HEK293 (cell line): Measurements from ENCODE around the gene ARMC3.

Experiments used
- CTCF ChIA-PET: fragments of 350-600 bp; formaldehyde crosslinking; extraction: SDS; loops from one replicate; lab custom pipeline; 2021; ENCODE audit warnings: antibody characterized with exemption; lab: Yijun Ruan, JAX
- POLR2A ChIA-PET: fragments of 300-600 bp; formaldehyde crosslinking; extraction: SDS; loops from one replicate; lab custom pipeline; 2020; ENCODE audit warnings: antibody characterized with exemption, inconsistent platforms; lab: Yijun Ruan, JAX
- H3K27ac ChIP-seq: fragments of 200-500 bp; sonication (Bioruptor generic); 2 replicates; pipeline ENCODE4 v1.5.1; 2014; ENCODE audit warnings: low read depth, low read length, control low read depth, inconsistent platforms; ENCODE audit errors: extremely low read depth
- H3K36me3 ChIP-seq, 2 experiments: fragments of 200-500 bp in 1 of 2; sonication (Bioruptor generic) in 1 of 2; 1 replicate in 1 of 2; 2 replicates in 1 of 2; pipeline ENCODE4 v1.5.1; 2014 to 2017; ENCODE audit warnings: inconsistent platforms in 2 of 2, low read length in 2 of 2; ENCODE audit not compliant: control insufficient read depth in 2 of 2, insufficient read depth in 1 of 2
- H3K4me1 ChIP-seq: fragments of 200-500 bp; sonication (Bioruptor generic); 2 replicates; pipeline ENCODE4 v1.5.1; 2014; ENCODE audit warnings: mild to moderate bottlenecking, low read length, inconsistent platforms; ENCODE audit not compliant: control insufficient read depth, insufficient read depth
- H3K4me3 ChIP-seq: 2 replicates; pipeline ENCODE4 v1.5.1; 2011; ENCODE audit warnings: low read depth, mild to moderate bottlenecking, control low read depth, low read length, moderate library complexity
- H3K9me3 ChIP-seq: fragments of 200-500 bp; sonication (Bioruptor generic); 2 replicates; pipeline ENCODE4 v1.5.1; 2014; ENCODE audit warnings: low read depth, low read length, inconsistent platforms; ENCODE audit not compliant: control insufficient read depth, insufficient read depth
- GLIS2 ChIP-seq: fragments of 450-650 bp; formaldehyde crosslinking; IDR thresholded peaks from 2 replicates; pipeline ENCODE4 v1.5.1; 2016; ENCODE audit warnings: missing biosample characterization, missing genetic modification characterization
- KLF10 ChIP-seq: fragments of 450-650 bp; IDR thresholded peaks from 2 replicates; pipeline ENCODE4 v1.5.1; 2018; ENCODE audit warnings: missing biosample characterization, mild to moderate bottlenecking, missing genetic modification characterization
- MEIS1 ChIP-seq: sonication (generic); formaldehyde crosslinking; IDR thresholded peaks from 2 replicates; pipeline ENCODE4 v1.8.1; 2022; ENCODE audit warnings: missing genetic modification reagents, mild to moderate bottlenecking, borderline replicate concordance
- OVOL3 ChIP-seq: fragments of 450-650 bp; formaldehyde crosslinking; IDR thresholded peaks from 2 replicates; pipeline ENCODE4 v1.5.1; 2016; ENCODE audit warnings: missing biosample characterization, missing genetic modification characterization
- SCRT2 ChIP-seq: fragments of 450-650 bp; formaldehyde crosslinking; IDR thresholded peaks from 2 replicates; pipeline ENCODE4 v1.5.1; 2016; ENCODE audit warnings: missing biosample characterization, missing genetic modification characterization
- SP7 ChIP-seq: fragments of 450-650 bp; formaldehyde crosslinking; IDR thresholded peaks from 2 replicates; pipeline ENCODE4 v1.5.1; 2016; ENCODE audit warnings: missing biosample characterization, missing genetic modification characterization
- ZFP3 ChIP-seq: fragments of 450-650 bp; formaldehyde crosslinking; IDR thresholded peaks from 2 replicates; pipeline ENCODE4 v1.5.1; 2016; ENCODE audit warnings: low read depth, missing biosample characterization, missing genetic modification characterization
- ZNF140 ChIP-seq: fragments of 450-650 bp; formaldehyde crosslinking; IDR thresholded peaks from 2 replicates; pipeline ENCODE4 v1.5.1; 2016; ENCODE audit warnings: missing biosample characterization, missing genetic modification characterization
- ZNF184 ChIP-seq: fragments of 450-650 bp; IDR thresholded peaks from 2 replicates; pipeline ENCODE4 v1.5.1; 2018; ENCODE audit warnings: missing biosample characterization, mild to moderate bottlenecking, missing genetic modification characterization
- ZNF211 ChIP-seq: fragments of 450-650 bp; formaldehyde crosslinking; IDR thresholded peaks from 2 replicates; pipeline ENCODE4 v1.5.1; 2016; ENCODE audit warnings: low read depth, missing biosample characterization, missing genetic modification characterization
- ZNF416 ChIP-seq: fragments of 450-650 bp; formaldehyde crosslinking; IDR thresholded peaks from 2 replicates; pipeline ENCODE4 v1.5.1; 2016; ENCODE audit warnings: missing biosample characterization, missing genetic modification characterization
- ZNF521 ChIP-seq: fragments of 450-650 bp; formaldehyde crosslinking; IDR thresholded peaks from 2 replicates; pipeline ENCODE4 v1.5.1; 2017; ENCODE audit warnings: missing biosample characterization, mild to moderate bottlenecking, missing genetic modification characterization
- ZNF529 ChIP-seq: fragments of 450-650 bp; formaldehyde crosslinking; IDR thresholded peaks from 2 replicates; pipeline ENCODE4 v1.5.1; 2017; ENCODE audit warnings: missing genetic modification characterization, missing biosample characterization; ENCODE audit not compliant: insufficient replicate concordance
- ZNF530 ChIP-seq: fragments of 450-650 bp; formaldehyde crosslinking; IDR thresholded peaks from 2 replicates; pipeline ENCODE4 v1.5.1; 2016; ENCODE audit warnings: low read depth, missing biosample characterization, missing genetic modification characterization
- ZNF621 ChIP-seq: fragments of 450-650 bp; formaldehyde crosslinking; IDR thresholded peaks from 2 replicates; pipeline ENCODE4 v1.5.1; 2017; ENCODE audit warnings: missing biosample characterization, missing genetic modification characterization
- ZNF664 ChIP-seq: fragments of 450-650 bp; formaldehyde crosslinking; IDR thresholded peaks from 2 replicates; pipeline ENCODE4 v1.5.1; 2016; ENCODE audit warnings: missing biosample characterization, missing genetic modification characterization
- ZNF776 ChIP-seq: fragments of 450-650 bp; formaldehyde crosslinking; IDR thresholded peaks from 2 replicates; pipeline ENCODE4 v1.5.0; 2017; ENCODE audit warnings: missing biosample characterization, missing genetic modification characterization, borderline replicate concordance
- ZNF792 ChIP-seq: fragments of 450-650 bp; formaldehyde crosslinking; IDR thresholded peaks from 2 replicates; pipeline ENCODE4 v1.5.1; 2016; ENCODE audit warnings: missing biosample characterization, missing genetic modification characterization
- ZNF830 ChIP-seq: fragments of 450-650 bp; IDR thresholded peaks from 2 replicates; pipeline ENCODE4 v1.5.0; 2018; ENCODE audit warnings: missing biosample characterization, missing genetic modification characterization, low read depth, mild to moderate bottlenecking, moderate library complexity
- ZNF843 ChIP-seq: fragments of 450-650 bp; formaldehyde crosslinking; IDR thresholded peaks from 2 replicates; pipeline ENCODE4 v1.5.1; 2016; ENCODE audit warnings: missing biosample characterization, missing genetic modification characterization
- TF ChIP-seq, protein P1 (sequence below): fragments of 450-650 bp; formaldehyde crosslinking; IDR thresholded peaks from 2 replicates; pipeline ENCODE4 v1.5.1; 2016; ENCODE audit warnings: missing biosample characterization, missing genetic modification characterization
- TF ChIP-seq, protein P2 (sequence below): fragments of 450-650 bp; formaldehyde crosslinking; optimal IDR thresholded peaks from 2 replicates; pipeline ENCODE3; 2016; ENCODE audit warnings: missing biosample characterization, mild to moderate bottlenecking, missing genetic modification characterization

ARMC3 gene

DNA sequence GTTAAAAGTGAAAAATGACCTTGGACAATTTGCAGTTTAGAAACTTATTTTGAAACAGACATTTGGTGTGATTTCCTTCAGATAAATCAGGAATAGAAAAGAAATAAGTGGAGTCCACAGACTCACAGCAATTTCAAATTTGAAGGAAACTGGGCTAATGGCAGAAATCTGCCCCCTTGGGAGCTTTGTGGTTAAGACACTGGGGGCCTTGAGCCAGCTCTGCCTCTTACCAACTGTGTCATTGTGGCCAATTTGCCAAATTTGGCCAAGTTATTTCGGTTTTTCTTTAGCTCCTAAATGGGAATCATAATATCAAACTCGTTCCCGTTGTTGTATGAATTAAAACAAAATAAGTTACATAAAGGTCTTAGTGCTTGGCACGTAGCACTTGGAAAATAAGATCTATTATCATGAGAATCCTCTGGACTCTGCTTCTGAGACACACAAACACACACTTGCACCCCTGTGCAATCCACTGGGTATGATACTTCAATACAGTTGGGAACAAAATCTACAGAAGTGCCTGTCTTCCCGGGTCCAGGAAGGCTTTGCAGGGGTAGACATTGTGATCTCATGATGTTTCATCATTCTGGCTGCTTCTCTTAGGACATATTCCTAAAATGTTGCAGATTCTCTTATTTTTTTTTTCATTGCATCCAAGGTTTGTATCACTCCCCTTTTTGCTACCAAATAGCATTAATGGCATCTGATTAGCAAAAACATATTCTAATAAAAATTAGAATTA lies 4.9 kb downstream of the ARMC3 start (continued):
- TF ChIP-seq ZNF830 (tag by site-specific recombination) (no peak), ZNF792 (tag by site-specific recombination) (no peak), OVOL3 (tag by site-specific recombination) (no peak)

DNA sequence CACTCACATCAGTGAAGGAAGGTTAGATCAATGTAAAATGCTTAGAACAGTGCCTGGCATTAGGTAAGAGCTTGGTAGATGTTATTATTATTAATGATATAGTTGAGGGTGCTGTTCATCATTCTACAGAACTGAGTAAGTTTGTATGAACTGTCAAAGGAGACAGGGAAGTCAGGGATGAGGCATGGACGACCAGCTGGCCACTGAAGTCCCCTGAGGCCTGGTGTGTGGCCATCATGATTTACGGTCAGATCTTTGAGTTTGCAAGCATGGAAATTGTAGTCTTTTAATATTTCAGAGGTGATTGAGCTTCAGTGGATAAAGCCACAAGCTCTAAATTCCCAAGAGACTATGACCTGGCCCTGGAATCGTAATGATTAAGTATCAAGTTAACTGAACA lies 6.9 kb downstream of the ARMC3 start:
- 0 out of 2 replicates have a peak, but pooled peaks have one; percentile 25 for TF ChIP-seq ZNF664 (tag by site-specific recombination)
- no peak for TF ChIP-seq KLF10 (tag by site-specific recombination)
- peaks cover 12% of the 10 kb centered on the region for H3K4me1 ChIP-seq
- ChIA-PET POLR2A (no interaction called here), CTCF (interaction anchor here (0.6 kb wide), 1 partner anchor 193 kb away, joined by 6 read pairs; no protein-coding TSS in a partner anchor)
- no peaks in the 10 kb centered on the region for H3K36me3 ChIP-seq
- H3K4me3 ChIP-seq: no peak overlapping the region
- no peaks in the 10 kb centered on the region for H3K9me3 ChIP-seq
- H3K27ac ChIP-seq: no peak overlapping the region

DNA sequence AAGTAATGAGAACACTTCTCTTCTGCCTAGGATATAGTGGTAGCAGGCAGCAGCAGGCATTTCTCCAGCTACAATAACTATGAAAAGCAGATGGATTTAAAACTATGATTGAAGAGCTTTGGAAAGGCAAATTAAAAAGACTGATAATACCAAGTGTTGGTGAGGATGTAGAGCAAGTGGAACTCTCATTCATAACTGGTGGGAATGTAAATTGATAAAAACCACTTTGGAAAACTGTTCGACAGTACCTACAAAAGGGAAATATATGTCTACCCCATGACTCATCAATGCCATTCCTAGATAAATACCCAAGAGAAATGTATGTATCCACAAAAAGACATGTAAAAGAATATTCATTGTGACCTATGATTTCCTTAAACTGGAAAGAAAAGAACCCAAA lies 14.6 kb downstream of the ARMC3 start:
- Histone ChIP-seq H3K9me3 (no peaks in the 10 kb centered on the region), H3K27ac (no peak overlapping the region), H3K36me3 (no peaks in the 10 kb centered on the region), H3K4me3 (no peak overlapping the region), H3K4me1 (no peaks in the 10 kb centered on the region)
- ChIA-PET POLR2A (no interaction called here), CTCF (no interaction called here)
- TF ChIP-seq GLIS2 (tag by site-specific recombination): no peak
- no peak for TF ChIP-seq ZNF211 (tag by site-specific recombination)
- TF ChIP-seq SP7 (tag by site-specific recombination): no peak
- no peak for TF ChIP-seq ZNF416 (tag by site-specific recombination)
- TF ChIP-seq ZNF184 (tag by site-specific recombination): peak; percentile 98
- no peak for TF ChIP-seq ZNF792 (tag by site-specific recombination)
- no peak for TF ChIP-seq ZNF621 (tag by site-specific recombination)

DNA sequence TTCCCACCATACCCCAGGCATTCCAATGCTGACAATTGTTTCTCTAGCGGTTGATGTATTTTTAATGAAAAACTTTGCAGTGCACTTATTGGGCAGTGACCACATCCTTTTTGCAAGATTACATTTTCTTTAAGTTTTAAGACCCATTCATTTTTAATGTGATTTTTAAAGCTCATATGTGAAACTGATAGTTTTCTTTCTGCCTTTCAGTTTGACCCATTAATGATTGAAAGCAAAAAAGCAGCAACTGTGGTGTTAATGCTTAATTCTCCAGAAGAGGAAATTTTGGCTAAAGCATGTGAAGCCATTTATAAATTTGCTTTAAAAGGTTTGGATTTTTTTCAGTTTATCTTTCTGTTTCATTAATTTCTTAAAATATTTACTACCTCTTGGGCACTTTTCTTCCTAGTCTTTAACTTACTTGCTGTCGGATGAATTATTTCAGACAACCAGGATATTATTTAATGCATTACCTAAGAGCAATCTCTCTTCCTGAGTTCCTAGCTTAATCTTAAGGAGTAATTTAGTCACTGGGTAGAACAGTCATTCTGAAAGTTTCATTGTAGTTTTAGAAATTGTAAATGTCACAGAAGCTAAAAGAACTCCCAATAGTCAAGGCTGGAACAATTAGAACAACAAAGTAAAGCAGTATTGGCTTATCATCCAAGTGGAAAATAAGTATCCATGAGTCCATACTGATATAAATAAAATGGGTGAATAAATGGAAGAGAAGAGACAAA lies 18.3 kb downstream of the ARMC3 start:
- TF ChIP-seq MEIS1 (CRISPR knock-in tag) (no peak), ZNF521 (tag by site-specific recombination) (no peak), ZNF530 (tag by site-specific recombination) (no peak), ZNF140 (no peak), ZFP3 (no peak), ZNF529 (no peak), ZNF843 (no peak), SCRT2 (tag by site-specific recombination) (no peak), ZNF776 (no peak)
- TF ChIP-seq, protein P1, sequence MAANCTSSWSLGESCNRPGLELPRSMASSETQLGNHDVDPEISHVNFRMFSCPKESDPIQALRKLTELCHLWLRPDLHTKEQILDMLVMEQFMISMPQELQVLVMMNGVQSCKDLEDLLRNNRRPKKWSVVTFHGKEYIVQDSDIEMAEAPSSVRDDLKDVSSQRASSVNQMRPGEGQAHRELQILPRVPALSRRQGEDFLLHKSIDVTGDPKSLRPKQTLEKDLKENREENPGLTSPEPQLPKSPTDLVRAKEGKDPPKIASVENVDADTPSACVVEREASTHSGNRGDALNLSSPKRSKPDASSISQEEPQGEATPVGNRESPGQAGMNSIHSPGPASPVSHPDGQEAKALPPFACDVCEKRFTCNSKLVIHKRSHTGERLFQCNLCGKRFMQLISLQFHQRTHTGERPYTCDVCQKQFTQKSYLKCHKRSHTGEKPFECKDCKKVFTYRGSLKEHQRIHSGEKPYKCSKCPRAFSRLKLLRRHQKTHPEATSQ (tag by site-specific recombination): no peak
- TF ChIP-seq, protein P2, sequence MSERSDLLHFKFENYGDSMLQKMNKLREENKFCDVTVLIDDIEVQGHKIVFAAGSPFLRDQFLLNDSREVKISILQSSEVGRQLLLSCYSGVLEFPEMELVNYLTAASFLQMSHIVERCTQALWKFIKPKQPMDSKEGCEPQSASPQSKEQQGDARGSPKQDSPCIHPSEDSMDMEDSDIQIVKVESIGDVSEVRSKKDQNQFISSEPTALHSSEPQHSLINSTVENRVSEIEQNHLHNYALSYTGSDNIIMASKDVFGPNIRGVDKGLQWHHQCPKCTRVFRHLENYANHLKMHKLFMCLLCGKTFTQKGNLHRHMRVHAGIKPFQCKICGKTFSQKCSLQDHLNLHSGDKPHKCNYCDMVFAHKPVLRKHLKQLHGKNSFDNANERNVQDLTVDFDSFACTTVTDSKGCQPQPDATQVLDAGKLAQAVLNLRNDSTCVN: no peak
- TF ChIP-seq, all 188 proteins: peak for 0
- Histone ChIP-seq H3K4me1 (no peaks in the 10 kb centered on the region), H3K27ac (no peak overlapping the region), H3K36me3 (no peaks in the 10 kb centered on the region), H3K4me3 (no peak overlapping the region), H3K9me3 (no peaks in the 10 kb centered on the region)
- ChIA-PET POLR2A (no interaction called here), CTCF (no interaction called here)
